GM19023 (cell line): ENCODE results near the gene PMP22.
"Not testable (repeated sequence)": the region's sequence is repeated elsewhere in the genome, so short reads cannot be mapped to it uniquely, and the experiment has no call there.

Experiments
- ATAC-seq: cut with Tn5 transposase; IDR thresholded peaks from one replicate; pipeline ENCODE4 v1.9.1; 2021; ENCODE audit warnings: mild to moderate bottlenecking, moderate library complexity; ENCODE audit not compliant: unreplicated experiment

PMP22 gene

DNA sequence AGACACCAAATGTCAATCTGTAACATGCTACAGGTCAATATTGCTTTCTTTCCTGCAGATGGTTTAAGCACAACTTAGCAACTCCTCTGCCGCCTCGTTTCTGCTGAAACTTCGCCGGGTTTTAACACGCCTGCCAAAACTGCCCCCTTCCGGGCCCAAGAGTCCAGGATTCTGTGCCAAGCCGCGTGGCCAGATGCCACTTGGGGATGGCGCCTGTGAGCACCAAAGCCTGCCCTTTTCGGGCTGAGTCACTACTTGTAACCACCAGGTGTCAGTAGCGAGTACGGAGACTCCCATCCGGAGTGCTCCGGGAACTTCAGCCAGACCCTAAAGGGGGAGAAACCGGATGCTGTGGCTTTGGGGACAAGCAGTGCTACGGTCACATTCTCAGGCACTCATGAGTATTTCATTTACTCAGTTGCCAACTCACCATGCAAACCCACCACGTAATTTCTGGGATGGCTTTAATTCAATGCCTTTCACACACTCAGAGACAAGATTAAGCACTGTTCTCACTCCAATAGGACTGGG, 7.8 kb downstream of the PMP22 start:
- no peak for ATAC-seq

DNA sequence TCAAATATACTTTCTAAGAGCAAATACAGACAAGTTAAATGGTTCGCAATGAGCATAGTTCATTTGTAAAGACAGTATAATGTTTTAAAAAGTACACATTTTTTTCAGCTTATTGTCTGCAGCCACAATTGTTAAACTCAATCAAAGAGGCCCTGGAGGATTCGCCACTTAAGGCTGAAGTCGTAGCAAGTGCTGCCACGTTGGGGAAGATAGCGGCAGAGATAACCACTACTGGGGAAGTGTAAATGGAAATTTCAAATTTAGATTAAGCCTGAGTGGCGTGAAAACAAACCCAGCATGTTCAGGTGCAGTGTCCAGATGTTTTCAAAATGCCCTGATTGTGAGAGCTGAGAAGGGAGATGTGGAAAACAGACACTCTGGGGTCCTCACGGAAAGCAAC, 8.4 kb downstream of the PMP22 start:
- ATAC-seq, result no peak

DNA sequence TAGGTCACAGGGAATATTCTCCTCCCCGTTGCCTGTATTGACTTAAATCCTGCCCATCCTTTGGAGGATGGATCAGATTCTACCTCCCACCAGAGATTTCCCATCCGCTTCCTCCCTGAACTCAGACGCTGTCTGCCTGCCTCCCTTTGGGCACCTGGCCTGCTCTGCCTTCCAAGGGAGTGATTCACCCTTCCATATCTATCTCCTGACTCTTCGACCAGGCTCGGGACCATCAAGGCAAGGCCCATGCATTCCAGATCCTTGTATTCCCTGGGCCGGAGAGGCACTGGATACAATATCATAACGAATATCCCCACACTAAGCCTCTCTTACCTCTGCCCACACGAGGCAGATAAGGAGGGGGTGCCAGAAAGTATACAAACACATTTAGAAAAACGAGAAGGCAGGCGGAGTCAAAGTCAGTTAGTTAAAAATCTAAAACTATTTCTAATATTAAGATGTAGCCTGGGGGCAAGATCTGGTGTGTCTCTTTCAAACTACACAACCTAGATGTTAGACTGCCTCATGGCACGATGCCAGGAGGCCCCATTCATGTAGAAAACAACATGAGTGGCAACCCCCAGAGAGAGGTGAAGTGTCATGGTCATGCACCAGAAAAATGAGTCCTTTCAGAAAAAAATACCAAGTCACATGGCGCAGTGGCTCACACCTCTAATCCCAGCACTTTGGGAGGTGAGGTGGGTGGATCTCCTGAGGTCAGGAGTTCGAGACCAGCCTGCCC, 9.2 kb downstream of the PMP22 start:
- ATAC-seq, result no peak

DNA sequence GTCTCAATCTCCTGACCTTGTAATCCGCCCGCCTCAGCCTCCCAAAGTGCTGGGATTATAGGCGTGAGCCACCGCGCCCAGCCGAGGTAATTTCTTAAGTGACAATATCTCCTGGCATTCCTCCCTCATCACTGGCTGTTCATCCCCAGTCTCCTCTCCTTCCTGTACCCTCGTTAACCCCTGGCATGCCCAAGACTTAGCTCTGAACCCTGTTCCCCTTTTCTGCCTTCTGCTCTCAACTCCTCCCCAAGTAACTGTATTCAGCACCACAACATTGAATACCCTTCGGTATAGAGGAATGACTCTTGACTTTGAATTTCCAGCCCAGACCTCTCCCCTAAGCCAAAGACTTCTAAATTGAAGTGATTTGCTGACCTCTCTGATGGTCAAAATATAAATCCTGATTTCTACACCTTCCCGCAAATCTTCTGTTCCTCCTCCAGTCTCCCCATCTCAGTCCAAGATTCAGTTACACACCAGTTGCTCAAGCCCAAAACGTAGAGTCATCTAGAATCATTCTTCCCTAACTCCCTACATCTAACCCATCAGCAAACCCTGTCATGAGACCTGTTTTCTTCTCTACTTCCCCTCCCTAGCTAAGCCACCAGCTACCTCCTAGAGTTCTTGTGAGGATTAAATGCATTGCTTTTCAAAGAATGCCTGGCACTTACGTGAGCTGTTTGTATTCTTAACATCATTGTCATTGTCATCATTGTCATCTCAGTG, 14.8 kb downstream of the PMP22 start:
- ATAC-seq, result no peak

DNA sequence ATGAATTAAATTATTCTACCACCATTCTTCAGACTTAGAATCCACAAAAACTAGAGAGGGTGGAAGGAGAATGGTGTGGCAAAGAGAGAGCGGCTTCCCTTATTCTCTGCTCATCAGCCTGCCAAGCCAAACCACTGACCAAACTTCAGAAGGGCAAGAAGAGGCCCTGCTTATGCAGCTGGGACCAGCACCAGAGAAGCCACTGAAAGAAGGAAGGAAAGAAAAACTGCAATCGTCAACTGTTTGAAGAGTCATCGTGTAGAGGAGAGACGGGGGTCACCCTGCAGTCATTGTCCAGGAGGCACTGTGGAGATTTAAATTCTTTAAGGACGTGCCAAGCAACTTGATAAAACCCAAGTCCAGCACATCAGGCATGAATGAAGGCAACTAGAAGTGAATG, 15.6 kb downstream of the PMP22 start:
- ATAC-seq, result no peak

DNA sequence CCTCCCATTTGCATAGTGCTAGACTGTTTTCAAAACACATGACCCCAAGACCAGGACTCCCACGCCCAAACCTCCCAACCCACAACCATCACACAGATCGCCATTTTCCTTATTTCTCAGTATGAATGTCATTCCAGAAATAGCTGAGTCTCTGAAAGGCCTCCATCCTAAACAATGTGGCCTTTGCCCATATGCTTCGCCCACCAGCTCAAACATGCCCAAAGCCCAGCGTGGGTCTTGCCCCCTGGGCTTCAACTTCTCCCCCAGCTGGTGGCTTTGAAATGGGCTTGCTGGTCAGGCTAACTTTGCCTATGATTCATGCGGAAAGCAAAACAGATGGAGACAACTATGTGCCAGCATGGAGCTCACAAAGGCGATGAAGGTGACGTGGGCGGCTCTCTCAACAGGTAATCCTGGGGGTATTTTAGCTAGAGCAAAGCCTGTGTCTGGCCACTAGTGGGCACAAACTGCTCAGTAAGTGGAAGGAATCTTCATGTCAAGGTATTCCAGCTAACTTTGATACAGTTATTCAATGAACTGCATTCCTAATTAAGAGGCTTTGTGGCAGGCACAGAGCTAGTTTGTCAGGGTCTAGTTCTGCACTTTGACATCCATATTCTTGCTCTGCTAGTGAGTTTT, 17.1 kb downstream of the PMP22 start:
- ATAC-seq, result no peak

DNA sequence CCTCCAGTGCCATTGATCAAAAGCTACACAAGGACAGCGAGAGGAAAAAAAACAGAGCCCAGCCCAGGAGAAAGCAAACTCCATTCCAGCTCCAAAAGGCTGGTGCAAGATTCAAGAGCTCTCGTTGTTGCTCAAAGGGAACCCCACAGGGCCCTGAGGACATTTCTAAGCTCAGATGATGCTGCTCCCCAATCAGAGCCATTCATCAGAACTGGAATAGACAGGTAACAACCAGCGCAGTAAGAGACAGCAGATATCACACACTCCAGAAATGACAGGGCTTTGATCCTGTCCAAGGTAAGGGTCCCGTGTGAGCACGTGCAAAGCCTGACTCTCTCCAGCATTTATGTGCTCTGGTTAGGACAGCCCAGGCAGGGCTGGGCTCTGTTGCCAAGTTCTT, 20.1 kb downstream of the PMP22 start:
- no peak for ATAC-seq

DNA sequence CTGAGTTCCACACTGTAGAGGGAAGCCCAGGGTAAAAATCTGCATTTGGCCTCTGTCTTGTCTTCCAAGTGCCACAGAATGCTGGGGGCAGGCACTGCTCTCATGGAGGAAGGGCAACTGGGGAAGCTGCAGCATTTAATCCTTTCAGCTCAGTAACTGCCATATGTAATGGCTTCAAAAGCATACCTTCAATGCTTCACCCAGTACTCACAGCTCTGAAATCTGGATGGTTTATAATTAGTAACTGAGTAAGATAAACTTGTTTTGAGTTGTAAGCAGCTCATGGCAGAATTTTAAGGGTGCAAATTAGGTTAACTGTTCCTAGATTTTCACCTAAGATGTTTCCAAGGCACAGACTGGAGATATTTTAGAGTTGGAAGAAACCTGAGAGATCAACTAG, 24.5 kb downstream of the PMP22 start:
- no peak for ATAC-seq

DNA sequence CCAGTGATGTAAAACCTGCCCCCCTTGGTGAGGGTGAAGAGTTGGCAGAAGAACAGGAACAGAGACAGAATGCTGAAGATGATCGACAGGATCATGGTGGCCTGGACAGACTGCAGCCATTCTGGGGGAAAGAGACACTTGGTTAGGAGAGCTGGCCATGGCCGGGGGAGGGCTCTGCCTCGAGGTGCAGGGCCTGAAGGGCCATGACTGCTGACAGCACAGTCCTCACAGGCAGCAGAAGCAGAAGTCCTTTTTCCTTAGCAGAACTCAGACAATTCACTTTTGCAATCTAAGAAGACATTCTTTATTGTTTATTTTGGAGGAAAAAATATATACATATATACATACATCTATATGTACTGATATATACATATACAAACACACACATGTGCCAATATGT, 25.6 kb downstream of the PMP22 start:
- no peak for ATAC-seq

DNA sequence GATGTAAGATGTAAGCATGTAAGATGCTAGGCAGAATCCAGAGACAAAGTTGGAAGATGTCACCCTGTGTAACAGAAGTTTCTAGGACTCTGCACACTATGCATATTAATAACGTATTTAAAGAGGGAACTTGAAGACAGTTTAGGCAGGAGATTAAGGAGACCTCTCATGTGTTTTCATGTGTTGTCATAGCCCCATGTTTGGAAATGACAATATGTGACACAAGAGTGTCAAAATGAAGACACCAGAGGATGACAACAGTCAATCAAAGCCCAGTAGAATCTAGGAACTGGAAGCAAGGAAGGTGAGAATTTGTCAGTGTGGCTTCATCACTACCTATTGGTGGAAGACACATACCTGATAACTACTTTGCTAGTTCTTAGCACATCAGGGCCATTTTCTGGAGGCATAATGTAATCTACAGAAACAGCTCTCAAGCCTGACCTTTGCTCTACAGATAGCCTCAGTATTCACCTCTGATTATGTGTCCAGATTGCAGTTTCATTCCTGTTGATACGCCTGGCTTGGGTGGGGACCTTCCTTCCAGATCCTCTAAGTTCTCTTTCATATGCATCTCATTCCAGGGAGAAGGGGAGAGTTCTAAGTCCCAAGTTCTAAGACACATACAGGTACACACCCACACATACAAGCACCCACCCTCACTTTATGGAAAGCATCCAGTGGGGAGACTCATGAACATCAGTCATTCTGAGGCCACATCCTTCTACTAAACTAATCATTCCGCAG, 26.3 kb downstream of the PMP22 start:
- ATAC-seq, result no peak

DNA sequence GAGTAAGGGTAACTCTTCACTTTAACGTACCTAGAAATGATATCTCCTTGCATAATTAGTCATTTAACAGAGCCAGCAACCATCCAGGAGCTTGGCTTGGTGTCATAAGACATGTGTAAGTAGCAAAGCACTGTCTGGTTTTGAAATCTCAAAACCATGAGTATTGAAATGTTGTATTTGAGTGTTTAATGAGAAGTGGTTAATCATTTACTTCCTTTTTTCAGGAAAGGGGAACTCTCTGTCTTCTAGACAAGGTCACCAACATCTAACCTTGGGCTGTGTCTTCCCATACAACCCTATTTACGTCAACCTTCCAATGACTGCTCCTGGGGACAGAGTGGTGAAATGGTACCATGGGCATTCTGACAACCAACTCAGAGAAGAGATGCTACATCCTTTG, 27.1 kb downstream of the PMP22 start:
- no peak for ATAC-seq

DNA sequence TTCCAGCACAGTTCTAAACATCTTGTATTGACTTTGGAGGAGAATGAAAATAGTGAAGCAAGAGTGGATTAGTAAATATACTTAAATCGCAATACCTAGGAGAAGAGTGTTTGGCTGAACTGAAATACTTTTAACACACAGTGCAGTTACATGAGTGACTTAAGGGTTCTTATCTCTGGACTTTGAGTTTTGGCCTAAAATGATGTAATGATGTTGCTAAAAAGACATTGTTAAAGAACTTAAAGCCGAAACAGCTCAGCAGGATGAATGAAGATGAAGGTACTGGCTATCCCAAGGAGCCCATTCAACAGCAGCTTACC, 28.1 kb downstream of the PMP22 start:
- no peak for ATAC-seq

DNA sequence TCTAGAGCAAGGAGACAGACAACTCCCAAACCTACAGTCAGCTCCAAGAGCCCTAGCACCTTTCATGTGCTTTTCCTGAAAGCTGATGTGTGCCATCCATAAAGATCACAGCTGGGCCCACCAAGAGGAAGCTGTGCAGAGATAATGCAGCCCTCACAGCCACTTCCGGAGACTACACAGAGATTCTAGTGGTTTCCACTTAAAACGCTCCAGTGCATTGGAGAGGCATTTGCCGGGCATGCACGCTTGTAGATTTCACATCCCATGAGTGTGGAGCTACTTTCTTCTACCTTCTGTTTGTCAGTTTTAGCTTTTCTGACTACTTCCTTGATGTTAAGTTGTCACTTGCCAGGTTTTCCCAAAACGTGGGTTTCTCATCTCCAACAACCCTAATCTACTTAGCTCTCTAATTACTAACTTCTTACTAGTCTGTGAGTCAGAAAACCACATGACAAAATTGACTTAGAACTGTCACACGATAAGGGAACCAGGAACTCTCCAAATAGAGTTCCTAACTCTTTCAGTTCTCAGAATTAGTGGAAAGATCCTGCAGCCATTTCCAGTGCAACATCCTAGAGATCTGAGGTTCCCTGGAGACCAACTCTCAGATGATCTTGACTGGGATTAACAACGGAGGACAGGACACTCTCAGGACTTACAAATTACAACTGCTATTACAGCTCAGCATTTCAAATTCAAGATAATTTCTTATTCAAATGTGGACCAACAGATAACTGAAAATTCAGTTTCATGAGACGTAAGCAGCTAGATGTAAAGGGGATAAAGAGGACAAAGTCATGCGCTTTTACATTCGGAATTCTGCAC, 28.6 kb downstream of the PMP22 start:
- ATAC-seq, result no peak

DNA sequence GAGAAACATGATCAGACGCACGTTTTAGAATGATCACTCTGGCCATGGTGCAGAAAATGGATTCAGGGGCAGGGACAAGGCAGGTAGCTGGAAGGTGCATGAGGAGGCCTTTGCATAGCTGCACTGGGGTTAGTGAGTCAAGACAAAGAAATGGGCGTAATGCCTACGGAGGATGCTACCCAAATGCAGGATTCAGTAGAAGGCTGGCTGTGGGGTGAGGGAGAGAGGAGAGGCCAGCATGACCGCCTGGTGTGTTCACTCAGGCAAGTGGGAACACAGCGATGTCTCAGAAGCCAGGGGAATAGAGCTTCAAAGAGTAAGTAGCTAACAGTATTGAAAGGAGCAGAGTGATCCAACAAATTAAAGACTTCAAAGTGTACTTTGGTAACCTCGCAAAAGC, 31.2 kb downstream of the PMP22 start:
- no peak for ATAC-seq

DNA sequence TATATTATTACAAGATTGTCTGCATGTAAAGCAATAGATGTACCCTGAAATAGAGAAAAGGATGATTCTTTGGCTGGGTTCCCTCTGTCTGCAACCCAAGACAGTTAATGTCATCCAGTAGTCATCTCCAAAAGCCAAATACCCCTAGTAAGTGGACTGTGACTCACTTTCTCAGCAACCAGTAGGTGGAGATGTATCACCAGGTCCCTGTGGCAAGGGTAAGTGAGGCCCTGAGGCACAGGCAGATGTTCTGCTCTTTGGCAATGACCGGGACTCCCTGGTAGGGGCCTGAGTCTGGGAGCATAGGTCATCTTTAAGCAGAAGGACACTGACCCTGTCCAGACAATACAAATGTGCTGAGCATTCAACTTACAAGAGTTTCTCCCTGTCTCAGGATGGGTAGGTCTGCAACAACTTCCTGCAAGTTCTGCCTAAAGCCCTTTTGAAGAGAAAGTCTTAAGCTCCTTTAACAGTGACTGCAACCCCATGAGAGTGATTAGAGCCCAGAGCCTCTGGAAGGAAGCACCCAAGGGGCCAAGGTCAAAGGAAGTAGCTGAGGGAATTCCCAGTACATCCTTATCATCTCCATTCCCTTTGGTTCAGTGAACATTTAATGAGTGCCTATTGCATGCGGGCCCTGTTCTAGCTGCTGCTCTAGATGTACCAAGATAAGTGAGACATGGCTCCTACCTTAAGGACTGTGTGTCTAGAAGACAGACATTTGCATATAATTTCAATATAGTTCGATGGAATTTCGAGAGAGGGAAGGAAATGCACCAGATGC, 31.9 kb downstream of the PMP22 start:
- no peak for ATAC-seq

DNA sequence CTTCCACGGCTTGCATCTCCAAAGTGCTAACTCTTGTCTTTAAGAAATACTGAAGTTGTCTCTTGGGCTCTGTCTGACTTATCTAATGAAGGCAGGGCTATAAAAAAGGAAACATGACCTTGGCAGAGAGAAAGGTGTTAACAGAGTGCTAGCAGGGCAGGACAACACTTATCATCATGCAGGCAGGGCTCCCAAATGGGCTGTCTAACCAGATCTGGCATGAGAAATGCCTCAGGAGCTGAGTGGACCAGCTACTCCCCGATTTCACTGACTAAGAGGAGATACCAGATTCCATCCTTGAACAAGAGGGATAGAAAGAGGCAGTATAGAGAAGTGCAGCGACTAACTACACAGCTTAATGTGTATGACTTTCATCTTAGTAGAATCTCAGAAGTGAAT, 32.6 kb downstream of the PMP22 start:
- ATAC-seq, result no peak

DNA sequence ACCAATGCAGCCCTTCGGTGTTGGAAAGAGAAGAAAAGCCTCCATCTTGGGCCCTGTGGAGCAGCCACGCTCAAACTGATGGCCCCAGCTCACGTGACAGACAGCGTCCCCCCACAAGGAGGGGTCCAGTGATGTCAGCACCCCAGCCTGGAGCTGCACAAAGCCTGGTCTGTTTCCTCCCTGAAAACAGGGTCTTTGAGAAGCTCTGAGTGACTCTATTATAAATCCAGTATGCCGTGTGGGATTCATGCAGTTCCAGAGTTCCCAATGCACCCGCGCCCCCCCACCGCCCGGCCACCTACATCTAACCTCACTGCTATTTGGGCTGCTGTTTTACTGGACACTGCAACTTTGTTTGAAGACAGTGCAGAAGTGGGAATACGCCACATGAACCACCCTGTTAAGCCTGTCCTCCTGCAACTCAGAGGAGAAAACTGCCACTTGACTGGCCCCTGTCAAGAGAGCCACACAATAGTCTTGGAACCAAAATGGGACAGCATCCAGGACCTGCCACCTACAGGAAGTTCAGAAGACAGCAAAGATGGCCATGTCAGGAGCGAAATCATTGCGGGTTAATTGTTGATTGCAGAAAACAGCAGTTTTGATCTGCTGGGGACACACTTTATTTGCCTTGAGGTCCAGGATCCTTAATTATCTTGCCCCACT, 33.1 kb downstream of the PMP22 start:
- no peak for ATAC-seq

DNA sequence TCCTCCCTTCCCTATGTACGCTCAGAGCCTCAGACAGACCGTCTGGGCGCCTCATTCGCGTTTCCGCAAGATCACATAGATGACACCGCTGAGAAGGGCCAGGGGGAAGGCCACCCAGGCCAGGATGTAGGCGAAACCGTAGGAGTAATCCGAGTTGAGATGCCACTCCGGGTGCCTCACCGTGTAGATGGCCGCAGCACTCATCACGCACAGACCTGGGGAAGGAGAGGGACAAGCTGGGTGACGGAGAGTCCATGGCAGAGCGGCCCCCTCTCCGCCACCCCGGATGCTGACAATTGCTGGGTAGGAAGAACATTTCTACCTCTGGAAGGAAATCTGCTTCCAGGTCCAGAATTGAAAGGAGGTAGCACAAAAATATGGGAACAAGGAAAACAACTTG, 34.3 kb downstream of the PMP22 start:
- ATAC-seq, result no peak

DNA sequence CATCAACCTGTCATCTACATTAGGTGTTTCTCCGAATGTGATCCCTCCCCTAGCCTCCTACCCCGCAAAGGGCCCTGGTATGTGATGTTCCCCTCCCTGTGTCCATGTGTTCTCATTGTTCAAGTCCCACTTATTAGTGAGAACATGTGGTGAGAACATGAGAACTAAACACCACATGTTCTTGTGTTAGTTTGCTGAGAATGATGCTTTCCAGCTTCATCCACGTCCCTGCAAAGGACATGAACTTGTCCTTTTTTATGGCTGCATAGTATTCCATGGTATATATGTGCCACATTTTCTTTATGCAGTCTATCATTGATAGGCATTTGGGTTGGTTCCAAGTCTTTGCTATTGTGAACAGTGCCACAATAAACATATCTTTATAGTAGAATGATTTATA, 43.3 kb downstream of the PMP22 start:
- ATAC-seq, result not testable (repeated sequence)
